GM21367 (cell line): ENCODE data around the gene ANKRA2.
"Not testable (repeated sequence)": the region's sequence is repeated elsewhere in the genome, so short reads cannot be mapped to it uniquely, and the experiment has no call there.

Experiments used
- ATAC-seq: cut with Tn5 transposase; IDR thresholded peaks from one replicate; pipeline ENCODE4 v1.9.1; 2021; ENCODE audit not compliant: unreplicated experiment

Gene ANKRA2

GRCh38 chr5:73550016-73550415 lies 15.4 kb downstream of the ANKRA2 start:
- ATAC-seq, result no peak

GRCh38 chr5:73545403-73545779 lies 20.0 kb downstream of the ANKRA2 start:
- ATAC-seq, result no peak

- no peak for ATAC-seq
Measured at GRCh38 chr5:73544429-73545402, 20.7 kb downstream of the ANKRA2 start.

GRCh38 chr5:73542020-73542419 lies 23.4 kb downstream of the ANKRA2 start:
- ATAC-seq, result no peak

- ATAC-seq, result no peak
Measured at GRCh38 chr5:73540192-73540591, 25.2 kb downstream of the ANKRA2 start.

- no peak for ATAC-seq
Measured at GRCh38 chr5:73539730-73540129, 25.7 kb downstream of the ANKRA2 start.

- no peak for ATAC-seq
Measured at GRCh38 chr5:73534971-73535370, 30.5 kb downstream of the ANKRA2 start.

- ATAC-seq, result no peak
Measured at GRCh38 chr5:73534011-73534644, 31.3 kb downstream of the ANKRA2 start.

GRCh38 chr5:73532195-73532594 lies 33.2 kb downstream of the ANKRA2 start:
- ATAC-seq, result no peak

GRCh38 chr5:73531356-73531755 lies 34.1 kb downstream of the ANKRA2 start:
- ATAC-seq, result no peak

- no peak for ATAC-seq
Measured at GRCh38 chr5:73529081-73529480, 36.4 kb downstream of the ANKRA2 start.

- ATAC-seq, result no peak
Measured at GRCh38 chr5:73528248-73528647, 37.2 kb downstream of the ANKRA2 start.

GRCh38 chr5:73525606-73526203 lies 39.7 kb downstream of the ANKRA2 start:
- no peak for ATAC-seq

GRCh38 chr5:73523861-73524260 lies 41.6 kb downstream of the ANKRA2 start:
- no peak for ATAC-seq

GRCh38 chr5:73522989-73523388 lies 42.5 kb downstream of the ANKRA2 start:
- no peak for ATAC-seq

- peak; percentile 96 for ATAC-seq
Measured at GRCh38 chr5:73519531-73520283, 45.7 kb downstream of the ANKRA2 start.

- no peak for ATAC-seq
Measured at GRCh38 chr5:73515232-73515631, 50.2 kb downstream of the ANKRA2 start.

GRCh38 chr5:73514418-73514817 lies 51.0 kb downstream of the ANKRA2 start:
- ATAC-seq, result no peak

GRCh38 chr5:73513996-73514395 lies 51.4 kb downstream of the ANKRA2 start:
- no peak for ATAC-seq

- ATAC-seq, result not testable (repeated sequence)
Measured at GRCh38 chr5:73508521-73508920, 56.9 kb downstream of the ANKRA2 start.

GRCh38 chr5:73507062-73507461 lies 58.4 kb downstream of the ANKRA2 start:
- ATAC-seq, result no peak
